ENCODE measurements around the gene CFAP53.

Gene CFAP53

GRCh38 chr18:50287441-50288347 is 21.4 kb upstream of the CFAP53 start, which contains the start of gene CXXC1:
TSS of gene CXXC1 (minus strand) at chr18:50287692. CDS start at chr18:50287589, 103 bp downstream.
- peak; percentile 100 for DNase-seq

- no peak for DNase-seq
Measured at GRCh38 chr18:50287028-50287440, 20.7 kb upstream of the CFAP53 start.

GRCh38 chr18:50286391-50287027 is 20.2 kb upstream of the CFAP53 start:
- DNase-seq, result peak; percentile 71

GRCh38 chr18:50285631-50286321 is 19.5 kb upstream of the CFAP53 start:
- DNase-seq, result no peak

GRCh38 chr18:50285071-50285470 is 18.8 kb upstream of the CFAP53 start:
- no peak for DNase-seq

- no peak for DNase-seq
Measured at GRCh38 chr18:50284255-50284885, 18.1 kb upstream of the CFAP53 start.

- DNase-seq, result no peak
Measured at GRCh38 chr18:50283469-50284209, 17.3 kb upstream of the CFAP53 start.

- DNase-seq, result no peak
Measured at GRCh38 chr18:50282521-50283335, 16.4 kb upstream of the CFAP53 start.

- DNase-seq, result no peak
Measured at GRCh38 chr18:50281972-50282520, 15.8 kb upstream of the CFAP53 start.

GRCh38 chr18:50281295-50281971 is 15.1 kb upstream of the CFAP53 start, which contains the start of gene MBD1:
TSS of gene MBD1 (minus strand) at chr18:50281523. CDS start at chr18:50279992, 1,531 bp downstream.
- peak; percentile 98 for DNase-seq

GRCh38 chr18:50280707-50281294 is 14.5 kb upstream of the CFAP53 start:
- no peak for DNase-seq

- DNase-seq, result no peak
Measured at GRCh38 chr18:50279752-50280151, 13.5 kb upstream of the CFAP53 start.

GRCh38 chr18:50277942-50278341 is 11.6 kb upstream of the CFAP53 start:
- DNase-seq, result no peak

GRCh38 chr18:50276452-50276851 is 10.2 kb upstream of the CFAP53 start:
- DNase-seq, result no peak

- no peak for DNase-seq
Measured at GRCh38 chr18:50275503-50276036, 9.3 kb upstream of the CFAP53 start.

GRCh38 chr18:50274941-50275340 is 8.6 kb upstream of the CFAP53 start:
- DNase-seq, result no peak

GRCh38 chr18:50274044-50274442 is 7.7 kb upstream of the CFAP53 start:
- DNase-seq, result no peak

- DNase-seq, result no peak
Measured at GRCh38 chr18:50273203-50274043, 7.1 kb upstream of the CFAP53 start.

GRCh38 chr18:50272568-50272967 is 6.3 kb upstream of the CFAP53 start:
- no peak for DNase-seq

Data from NCI-H82 (cell line).